GM21515 (cell line): Measurements from ENCODE around the gene CDKL2.
"Not testable (repeated sequence)": the region's sequence is repeated elsewhere in the genome, so short reads cannot be mapped to it uniquely, and the experiment has no call there.

Source experiments
- ATAC-seq: cut with Tn5 transposase; IDR thresholded peaks from one replicate; pipeline ENCODE4 v1.9.1; 2021; ENCODE audit not compliant: unreplicated experiment

Gene CDKL2

GRCh38 chr4:75555294-75556164 lies 74.8 kb downstream of the CDKL2 start, which contains the start of gene ODAPH:
ODAPH (plus strand) TSS chr4:75556066; CDS start chr4:75556083, 17 bp downstream.
- peak; percentile 95 for ATAC-seq

- ATAC-seq, result no peak
Observed at GRCh38 chr4:75552452-75552851, 77.9 kb downstream of the CDKL2 start.

- ATAC-seq, result no peak
Observed at GRCh38 chr4:75549019-75549418, 81.3 kb downstream of the CDKL2 start.

GRCh38 chr4:75547647-75548387 lies 82.5 kb downstream of the CDKL2 start:
- ATAC-seq, result no peak

- ATAC-seq, result no peak
Observed at GRCh38 chr4:75545526-75545925, 84.8 kb downstream of the CDKL2 start.

- ATAC-seq, result no peak
Observed at GRCh38 chr4:75544870-75545269, 85.5 kb downstream of the CDKL2 start.

GRCh38 chr4:75544220-75544619 lies 86.1 kb downstream of the CDKL2 start:
- ATAC-seq, result not testable (repeated sequence)

GRCh38 chr4:75542824-75543223 lies 87.5 kb downstream of the CDKL2 start:
- no peak for ATAC-seq

- not testable (repeated sequence) for ATAC-seq
Observed at GRCh38 chr4:75537308-75537707, 93.0 kb downstream of the CDKL2 start.

- not testable (repeated sequence) for ATAC-seq
Observed at GRCh38 chr4:75533926-75534325, 96.4 kb downstream of the CDKL2 start.

GRCh38 chr4:75533339-75533887 lies 96.9 kb downstream of the CDKL2 start:
- not testable (repeated sequence) for ATAC-seq

- ATAC-seq, result not testable (repeated sequence)
Observed at GRCh38 chr4:75531536-75532143, 98.7 kb downstream of the CDKL2 start.

- no peak for ATAC-seq
Observed at GRCh38 chr4:75530556-75531322, 99.6 kb downstream of the CDKL2 start.
